22Rv1 (cell line): ENCODE measurements around the gene IL1F10.
"Not testable (repeated sequence)": the region's sequence is repeated elsewhere in the genome, so short reads cannot be mapped to it uniquely, and the experiment has no call there.

Experiments
- H3K27ac ChIP-seq: fragments of 450-650 bp; 2 replicates; pipeline ENCODE4 v1.5.1; 2017
- CTCF ChIP-seq: fragments of 450-650 bp; IDR thresholded peaks from 2 replicates; pipeline ENCODE4 v1.5.1; 2017; ENCODE audit warnings: mild to moderate bottlenecking
- ZFX ChIP-seq: fragments of 450-650 bp; IDR thresholded peaks from 2 replicates; pipeline ENCODE4 v1.6.1; 2017; ENCODE audit warnings: antibody characterized with exemption, borderline replicate concordance

Gene IL1F10

GRCh38 chr2:113091231-113091896 is 23.6 kb downstream of the IL1F10 start:
- no peak for TF ChIP-seq ZFX
- no peak for TF ChIP-seq CTCF
- H3K27ac ChIP-seq: no peak overlapping the region

- TF ChIP-seq CTCF (no peak), ZFX (no peak)
Measured at GRCh38 chr2:113092864-113093612, 25.3 kb downstream of the IL1F10 start.

GRCh38 chr2:113093613-113093977 is 25.8 kb downstream of the IL1F10 start:
- no peak overlapping the region for H3K27ac ChIP-seq
- TF ChIP-seq ZFX (no peak), CTCF (no peak)

More at GRCh38 chr2:113092864-113093612, 25.3 kb downstream of the IL1F10 start:
- H3K27ac ChIP-seq: no peak overlapping the region

- H3K27ac ChIP-seq: not testable (repeated sequence)
Measured at GRCh38 chr2:113096306-113096705, 28.5 kb downstream of the IL1F10 start.

GRCh38 chr2:113096842-113097618 is 29.3 kb downstream of the IL1F10 start:
- H3K27ac ChIP-seq: not testable (repeated sequence)

- no peak overlapping the region for H3K27ac ChIP-seq
- TF ChIP-seq CTCF (no peak), ZFX (no peak)
Measured at GRCh38 chr2:113098041-113098440, 30.3 kb downstream of the IL1F10 start.

GRCh38 chr2:113098532-113098931 is 30.8 kb downstream of the IL1F10 start:
- H3K27ac ChIP-seq: no peak overlapping the region
- no peak for TF ChIP-seq ZFX
- TF ChIP-seq CTCF: no peak

- TF ChIP-seq CTCF (no peak), ZFX (no peak)
- no peak overlapping the region for H3K27ac ChIP-seq
Measured at GRCh38 chr2:113102133-113102532, 34.4 kb downstream of the IL1F10 start.
